K562 (cell line): ENCODE data around the gene ATAD2B. TPM values are rescaled to one million over a fixed set of nuclear protein-coding genes. Genes with fewer than 3 reads are reported as not detected.

Experiments
- C11orf30 ChIP-seq: fragments of 450-650 bp; IDR thresholded peaks from 2 replicates; pipeline ENCODE4 v1.6.1; 2016; ENCODE audit warnings: low read depth, mild to moderate bottlenecking
- LCOR ChIP-seq: sonication (generic); formaldehyde crosslinking; IDR thresholded peaks from 2 replicates; pipeline ENCODE4 v1.8.0; 2022; ENCODE audit warnings: mild to moderate bottlenecking, missing genetic modification reagents
- NCOA2 ChIP-seq, 2 experiments: fragments of 450-650 bp; IDR thresholded peaks; 2 replicates each; pipeline ENCODE4 v1.6.1; 2018; ENCODE audit warnings: mild to moderate bottlenecking in 2 of 2, moderate library complexity in 1 of 2; ENCODE audit not compliant: partially characterized antibody in 2 of 2
- PYGO2 ChIP-seq: fragments of 450-650 bp; IDR thresholded peaks from 2 replicates; pipeline ENCODE4 v1.6.1; 2016; ENCODE audit warnings: mild to moderate bottlenecking, missing genetic modification characterization, moderate library complexity, missing compliant biosample characterization
- TAL1 ChIP-seq: fragments of 450-650 bp; IDR thresholded peaks from 2 replicates; pipeline ENCODE4 v1.6.1; 2016; ENCODE audit warnings: mild to moderate bottlenecking
- ZNF316 ChIP-seq: fragments of 450-650 bp; IDR thresholded peaks from 2 replicates; pipeline ENCODE4 v1.6.1; 2016
- polyA plus RNA-seq, 8 experiments: library from polyadenylated mRNA; depleted of rRNA in 4 of 8; stranded (reverse) in 5 of 8; unstranded in 3 of 8; fragments of >200 nt; fragmentation: Nextera tagmentation in 2 of 8; fragmentation: Illumina TruSeq in 1 of 8; extraction: Ambion mirVana in 2 of 8; extraction: Trizol in 1 of 8; gene quantifications; 2 replicates each; pipeline versions ENCODE4 v1.2.1 to v1.2.3, GENCODE V29; 2011 to 2014; ENCODE audit warnings: inconsistent platforms in 1 of 8, missing spikeins in 1 of 8
- total RNA-seq, 7 experiments: library from RNA; depleted of rRNA in 6 of 7; stranded (reverse); fragments of >200 nt in 6 of 7; fragmentation: Illumina TruSeq in 2 of 7; extraction: Trizol in 2 of 7; gene quantifications; 2 replicates each; pipeline versions ENCODE4 v1.2.1 to v1.2.3, GENCODE V29; 2011 to 2021; ENCODE audit warnings: low replicate concordance in 1 of 7
- TF ChIP-seq, protein P1 (sequence below): fragments of 250-450 bp; sonication (Bioruptor Pico); IDR thresholded peaks from 2 replicates; pipeline ENCODE4 v1.5.0; 2021
- TF ChIP-seq, protein P2 (sequence below), 2 experiments: fragments of 450-650 bp; IDR thresholded peaks; 2 replicates each; pipeline ENCODE4 v1.6.1; 2016
- TF ChIP-seq, protein P3 (sequence below): sonication (generic); formaldehyde crosslinking; IDR thresholded peaks from 2 replicates; pipeline ENCODE4 v1.8.0; 2022; ENCODE audit warnings: mild to moderate bottlenecking, missing genetic modification reagents, borderline replicate concordance

Gene ATAD2B
- total and polyA plus RNA-seq, 9 of the 15 experiments (the other 6 are each of a cell fraction or from before 2014, with no cell fraction given): 3.2 to 21.6 (median 11.4) TPM

DNA sequence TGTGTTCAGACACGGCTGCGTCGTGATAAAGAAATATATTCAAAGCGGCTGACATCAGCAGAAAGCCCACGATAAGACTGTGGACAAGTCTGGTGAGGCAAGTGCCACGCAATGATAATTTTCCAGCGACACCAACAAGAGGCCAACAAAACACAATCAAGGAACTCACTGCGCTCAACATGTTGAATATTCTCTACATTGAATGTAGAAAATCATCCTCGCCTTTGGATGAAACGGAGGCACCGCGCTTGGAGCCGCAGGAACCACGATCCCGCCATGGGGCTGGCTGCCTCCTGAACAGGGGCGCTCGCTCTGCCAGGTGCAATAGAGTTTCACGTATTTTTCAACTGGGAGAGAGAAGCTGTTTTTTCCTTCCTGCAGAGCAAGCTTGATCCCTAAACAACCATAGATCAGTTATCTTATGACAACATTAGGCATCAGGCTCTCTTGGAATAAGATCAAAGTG lies 220.3 kb downstream of the ATAD2B start (continued):
- TF ChIP-seq, protein P1, sequence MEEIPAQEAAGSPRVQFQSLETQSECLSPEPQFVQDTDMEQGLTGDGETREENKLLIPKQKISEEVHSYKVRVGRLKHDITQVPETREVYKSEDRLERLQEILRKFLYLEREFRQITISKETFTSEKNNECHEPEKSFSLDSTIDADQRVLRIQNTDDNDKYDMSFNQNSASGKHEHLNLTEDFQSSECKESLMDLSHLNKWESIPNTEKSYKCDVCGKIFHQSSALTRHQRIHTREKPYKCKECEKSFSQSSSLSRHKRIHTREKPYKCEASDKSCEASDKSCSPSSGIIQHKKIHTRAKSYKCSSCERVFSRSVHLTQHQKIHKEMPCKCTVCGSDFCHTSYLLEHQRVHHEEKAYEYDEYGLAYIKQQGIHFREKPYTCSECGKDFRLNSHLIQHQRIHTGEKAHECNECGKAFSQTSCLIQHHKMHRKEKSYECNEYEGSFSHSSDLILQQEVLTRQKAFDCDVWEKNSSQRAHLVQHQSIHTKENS (CRISPR knock-in tag): no peak
- TF ChIP-seq TAL1 (peak; percentile 38; the same call in 1 of the 2 replicates), LCOR (no peak), NCOA2 (IDR thresholded peaks at IDR 0.05; ENCODE audit: partially characterized antibody in 2 of 2) (no peak), C11orf30 (peak; percentile 21; the same call in 1 of the 2 replicates), ZNF316 (peak; percentile 45), PYGO2 (tag) (no peak)
- TF ChIP-seq, protein P2, sequence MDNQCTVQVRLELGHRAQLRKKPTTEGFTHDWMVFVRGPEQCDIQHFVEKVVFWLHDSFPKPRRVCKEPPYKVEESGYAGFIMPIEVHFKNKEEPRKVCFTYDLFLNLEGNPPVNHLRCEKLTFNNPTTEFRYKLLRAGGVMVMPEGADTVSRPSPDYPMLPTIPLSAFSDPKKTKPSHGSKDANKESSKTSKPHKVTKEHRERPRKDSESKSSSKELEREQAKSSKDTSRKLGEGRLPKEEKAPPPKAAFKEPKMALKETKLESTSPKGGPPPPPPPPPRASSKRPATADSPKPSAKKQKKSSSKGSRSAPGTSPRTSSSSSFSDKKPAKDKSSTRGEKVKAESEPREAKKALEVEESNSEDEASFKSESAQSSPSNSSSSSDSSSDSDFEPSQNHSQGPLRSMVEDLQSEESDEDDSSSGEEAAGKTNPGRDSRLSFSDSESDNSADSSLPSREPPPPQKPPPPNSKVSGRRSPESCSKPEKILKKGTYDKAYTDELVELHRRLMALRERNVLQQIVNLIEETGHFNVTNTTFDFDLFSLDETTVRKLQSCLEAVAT (IDR thresholded peaks at IDR 0.05): no peak
- TF ChIP-seq, protein P3, sequence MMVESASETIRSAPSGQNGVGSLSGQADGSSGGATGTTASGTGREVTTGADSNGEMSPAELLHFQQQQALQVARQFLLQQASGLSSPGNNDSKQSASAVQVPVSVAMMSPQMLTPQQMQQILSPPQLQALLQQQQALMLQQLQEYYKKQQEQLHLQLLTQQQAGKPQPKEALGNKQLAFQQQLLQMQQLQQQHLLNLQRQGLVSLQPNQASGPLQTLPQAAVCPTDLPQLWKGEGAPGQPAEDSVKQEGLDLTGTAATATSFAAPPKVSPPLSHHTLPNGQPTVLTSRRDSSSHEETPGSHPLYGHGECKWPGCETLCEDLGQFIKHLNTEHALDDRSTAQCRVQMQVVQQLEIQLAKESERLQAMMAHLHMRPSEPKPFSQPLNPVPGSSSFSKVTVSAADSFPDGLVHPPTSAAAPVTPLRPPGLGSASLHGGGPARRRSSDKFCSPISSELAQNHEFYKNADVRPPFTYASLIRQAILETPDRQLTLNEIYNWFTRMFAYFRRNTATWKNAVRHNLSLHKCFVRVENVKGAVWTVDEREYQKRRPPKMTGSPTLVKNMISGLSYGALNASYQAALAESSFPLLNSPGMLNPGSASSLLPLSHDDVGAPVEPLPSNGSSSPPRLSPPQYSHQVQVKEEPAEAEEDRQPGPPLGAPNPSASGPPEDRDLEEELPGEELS: no peak
- TF ChIP-seq, all 486 proteins: peak for 8
